GM12873 (cell line): ENCODE results near the gene HPX.

ENCODE experiments used
- TF ChIP-seq, protein P1 (sequence below): IDR thresholded peaks from 2 replicates; pipeline ENCODE4 v1.5.1; 2012; ENCODE audit warnings: low read depth, mild to moderate bottlenecking, moderate library complexity, low read length, control low read depth; ENCODE audit not compliant: insufficient read depth; ENCODE audit errors: missing control alignments

The HPX gene

GRCh38 chr11:6427516-6427915 lies 13.3 kb downstream of the HPX start:
- TF ChIP-seq, protein P1, sequence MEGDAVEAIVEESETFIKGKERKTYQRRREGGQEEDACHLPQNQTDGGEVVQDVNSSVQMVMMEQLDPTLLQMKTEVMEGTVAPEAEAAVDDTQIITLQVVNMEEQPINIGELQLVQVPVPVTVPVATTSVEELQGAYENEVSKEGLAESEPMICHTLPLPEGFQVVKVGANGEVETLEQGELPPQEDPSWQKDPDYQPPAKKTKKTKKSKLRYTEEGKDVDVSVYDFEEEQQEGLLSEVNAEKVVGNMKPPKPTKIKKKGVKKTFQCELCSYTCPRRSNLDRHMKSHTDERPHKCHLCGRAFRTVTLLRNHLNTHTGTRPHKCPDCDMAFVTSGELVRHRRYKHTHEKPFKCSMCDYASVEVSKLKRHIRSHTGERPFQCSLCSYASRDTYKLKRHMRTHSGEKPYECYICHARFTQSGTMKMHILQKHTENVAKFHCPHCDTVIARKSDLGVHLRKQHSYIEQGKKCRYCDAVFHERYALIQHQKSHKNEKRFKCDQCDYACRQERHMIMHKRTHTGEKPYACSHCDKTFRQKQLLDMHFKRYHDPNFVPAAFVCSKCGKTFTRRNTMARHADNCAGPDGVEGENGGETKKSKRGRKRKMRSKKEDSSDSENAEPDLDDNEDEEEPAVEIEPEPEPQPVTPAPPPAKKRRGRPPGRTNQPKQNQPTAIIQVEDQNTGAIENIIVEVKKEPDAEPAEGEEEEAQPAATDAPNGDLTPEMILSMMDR = no peak

DNA sequence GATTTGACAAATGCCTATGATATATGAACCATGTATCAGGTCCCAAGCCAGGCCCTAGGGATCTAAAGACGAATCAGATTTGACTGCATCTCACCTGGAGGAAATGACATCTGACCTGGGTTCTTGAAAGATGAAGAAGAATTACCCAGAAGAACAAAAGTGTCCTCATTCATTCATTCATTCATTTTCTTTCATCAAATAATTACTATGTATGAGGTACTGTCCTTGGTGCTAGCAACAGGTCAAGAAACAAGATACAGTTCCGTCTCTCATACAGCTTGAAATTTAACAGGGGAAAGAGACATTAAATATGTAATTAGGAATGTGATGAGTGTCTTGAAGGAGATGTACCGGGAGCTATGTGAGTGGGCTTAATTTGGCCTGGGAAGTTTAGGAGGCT lies 20.1 kb downstream of the HPX start:
- TF ChIP-seq, protein P1 = no peak

DNA sequence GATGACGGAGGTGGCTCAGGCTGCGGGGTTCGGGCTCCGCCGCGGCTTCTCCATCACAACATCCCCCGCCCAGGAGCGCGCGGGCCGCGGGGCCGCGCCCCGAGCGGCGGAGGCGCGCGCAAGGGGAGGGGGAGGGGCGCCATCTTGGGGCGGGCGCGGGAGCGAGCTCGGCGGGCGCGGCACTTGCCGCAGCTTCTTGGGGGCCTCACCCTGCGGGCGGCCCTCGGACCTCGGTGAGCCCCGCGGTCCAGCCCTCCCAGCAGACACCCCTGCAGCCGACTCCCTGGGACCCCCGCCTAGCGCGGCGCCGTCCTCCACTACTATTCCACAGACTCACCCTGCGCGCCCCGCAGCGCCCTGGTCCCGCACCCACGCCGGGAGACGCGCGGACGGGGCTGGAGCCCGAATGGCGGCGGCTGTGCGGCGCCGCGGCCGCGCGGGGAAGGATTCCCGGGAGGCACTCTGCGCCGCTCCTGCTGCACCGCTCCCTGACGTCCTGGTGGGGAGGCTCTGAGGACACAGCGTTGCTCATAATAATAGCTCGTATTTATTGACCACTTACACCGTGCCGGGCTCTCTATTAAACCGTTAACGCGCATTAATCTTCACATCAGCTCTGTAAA lies 21.7 kb downstream of the HPX start, which contains the start of gene APBB1:
Gene APBB1, minus strand, starts transcription at position 86 of the 623 bp plus-strand sequence. CDS start 7,747 bp downstream, outside the sequence.
- TF ChIP-seq, protein P1 = no peak

- TF ChIP-seq, protein P1 = no peak
Observed at GRCh38 chr11:6418557-6419008, 22.2 kb downstream of the HPX start.

- TF ChIP-seq, protein P1 = no peak
Observed at GRCh38 chr11:6417907-6418556, 22.8 kb downstream of the HPX start.

- TF ChIP-seq, protein P1 = no peak
Observed at GRCh38 chr11:6415797-6416196, 25.0 kb downstream of the HPX start.

DNA sequence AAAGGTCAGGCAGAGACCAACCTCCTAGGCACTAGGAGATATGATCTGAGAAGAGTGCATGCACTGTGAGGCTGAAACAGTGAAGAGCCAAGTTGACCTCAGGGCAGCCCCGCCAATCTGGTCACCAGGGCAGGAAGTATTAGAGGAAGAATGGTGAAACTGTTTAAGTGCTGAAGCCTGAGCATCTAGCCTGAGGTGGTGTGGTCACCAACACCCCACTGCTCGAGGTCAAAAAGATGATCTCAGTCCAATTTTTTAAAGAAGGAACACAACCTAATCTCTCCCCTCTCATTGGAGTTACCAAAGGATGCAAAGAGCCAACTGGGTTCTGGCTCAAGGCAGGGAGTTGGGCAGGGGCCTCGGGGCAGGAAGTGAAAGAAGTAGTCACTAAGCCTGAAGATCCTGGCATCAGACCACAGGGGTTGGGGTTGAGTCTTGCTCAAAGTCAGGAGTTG lies 25.9 kb downstream of the HPX start:
- TF ChIP-seq, protein P1 = no peak
